Progenitor cell of endocrine pancreas (in vitro differentiated cells): ENCODE measurements around the gene HIRA. TPM values are rescaled to one million over a fixed set of nuclear protein-coding genes. Genes with fewer than 3 reads are reported as not detected.
"Not testable (repeated sequence)": the region's sequence is repeated elsewhere in the genome, so short reads cannot be mapped to it uniquely, and the experiment has no call there.

Experiments used
- DNase-seq: peaks from one replicate; pipeline ENCODE4 v3.0.0; 2021; ENCODE audit warnings: low spot score; ENCODE audit not compliant: unreplicated experiment
- H3K27ac Mint-ChIP-seq: 2 replicates; pipeline ENCODE4 v1.8.0; 2021; ENCODE audit warnings: mild to moderate bottlenecking, moderate library complexity, mixed read lengths
- H3K27me3 Mint-ChIP-seq: 2 replicates; pipeline ENCODE4 v1.8.0; 2021; ENCODE audit warnings: mixed read lengths
- H3K36me3 Mint-ChIP-seq: 2 replicates; pipeline ENCODE4 v1.8.0; 2022; ENCODE audit warnings: mixed read lengths; ENCODE audit not compliant: insufficient read depth
- H3K4me1 Mint-ChIP-seq: 2 replicates; pipeline ENCODE4 v1.8.0; 2021; ENCODE audit warnings: low read depth, mixed read lengths
- H3K4me3 Mint-ChIP-seq: 2 replicates; pipeline ENCODE4 v1.8.0; 2021; ENCODE audit warnings: low read depth, mild to moderate bottlenecking, moderate library complexity, mixed read lengths
- H3K9me3 Mint-ChIP-seq: 2 replicates; pipeline ENCODE4 v1.8.0; 2021; ENCODE audit warnings: low read depth, mixed read lengths
- total RNA-seq: library from RNA; stranded (reverse); gene quantifications from 2 replicates; pipeline ENCODE4 v1.2.1, GENCODE V29; 2021
- TF ChIP-seq, protein P1 (sequence below): fragments of 200-600 bp; sonication (generic); IDR thresholded peaks from one replicate; pipeline ENCODE4 v1.5.0; 2021; ENCODE audit warnings: antibody characterized with exemption, mild to moderate bottlenecking; ENCODE audit not compliant: unreplicated experiment

Gene HIRA
- total RNA-seq, 1 donor from 2014 or later = 45.3 TPM

DNA sequence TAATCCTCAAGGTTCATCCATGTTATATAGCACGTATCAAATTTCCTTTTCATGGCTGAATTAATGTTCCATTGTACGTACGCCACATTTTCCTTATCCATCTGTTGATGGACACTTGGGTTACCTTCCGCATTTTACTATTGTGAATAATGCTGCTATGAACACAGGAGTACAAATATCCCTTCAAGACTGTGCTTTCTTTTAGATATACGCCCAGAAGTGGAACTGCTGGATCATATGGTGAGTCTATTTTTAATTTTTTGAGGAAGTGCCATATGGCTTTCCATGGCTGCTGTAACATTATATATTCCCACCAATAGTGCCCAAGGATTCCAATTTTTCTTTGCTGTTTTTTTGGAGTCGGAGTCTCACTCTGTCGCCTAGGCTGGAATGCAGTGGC lies 6.8 kb upstream of the HIRA start:
- Mint-ChIP-seq H3K27ac (no peak overlapping the region), H3K4me3 (no peak overlapping the region), H3K27me3 (no peaks in the 10 kb centered on the region), H3K9me3 (no peaks in the 10 kb centered on the region), H3K4me1 (peaks cover 2% of the 10 kb centered on the region), H3K36me3 (peaks cover 5% of the 10 kb centered on the region)
- no peak for DNase-seq
- TF ChIP-seq, protein P1, sequence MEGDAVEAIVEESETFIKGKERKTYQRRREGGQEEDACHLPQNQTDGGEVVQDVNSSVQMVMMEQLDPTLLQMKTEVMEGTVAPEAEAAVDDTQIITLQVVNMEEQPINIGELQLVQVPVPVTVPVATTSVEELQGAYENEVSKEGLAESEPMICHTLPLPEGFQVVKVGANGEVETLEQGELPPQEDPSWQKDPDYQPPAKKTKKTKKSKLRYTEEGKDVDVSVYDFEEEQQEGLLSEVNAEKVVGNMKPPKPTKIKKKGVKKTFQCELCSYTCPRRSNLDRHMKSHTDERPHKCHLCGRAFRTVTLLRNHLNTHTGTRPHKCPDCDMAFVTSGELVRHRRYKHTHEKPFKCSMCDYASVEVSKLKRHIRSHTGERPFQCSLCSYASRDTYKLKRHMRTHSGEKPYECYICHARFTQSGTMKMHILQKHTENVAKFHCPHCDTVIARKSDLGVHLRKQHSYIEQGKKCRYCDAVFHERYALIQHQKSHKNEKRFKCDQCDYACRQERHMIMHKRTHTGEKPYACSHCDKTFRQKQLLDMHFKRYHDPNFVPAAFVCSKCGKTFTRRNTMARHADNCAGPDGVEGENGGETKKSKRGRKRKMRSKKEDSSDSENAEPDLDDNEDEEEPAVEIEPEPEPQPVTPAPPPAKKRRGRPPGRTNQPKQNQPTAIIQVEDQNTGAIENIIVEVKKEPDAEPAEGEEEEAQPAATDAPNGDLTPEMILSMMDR = no peak

DNA sequence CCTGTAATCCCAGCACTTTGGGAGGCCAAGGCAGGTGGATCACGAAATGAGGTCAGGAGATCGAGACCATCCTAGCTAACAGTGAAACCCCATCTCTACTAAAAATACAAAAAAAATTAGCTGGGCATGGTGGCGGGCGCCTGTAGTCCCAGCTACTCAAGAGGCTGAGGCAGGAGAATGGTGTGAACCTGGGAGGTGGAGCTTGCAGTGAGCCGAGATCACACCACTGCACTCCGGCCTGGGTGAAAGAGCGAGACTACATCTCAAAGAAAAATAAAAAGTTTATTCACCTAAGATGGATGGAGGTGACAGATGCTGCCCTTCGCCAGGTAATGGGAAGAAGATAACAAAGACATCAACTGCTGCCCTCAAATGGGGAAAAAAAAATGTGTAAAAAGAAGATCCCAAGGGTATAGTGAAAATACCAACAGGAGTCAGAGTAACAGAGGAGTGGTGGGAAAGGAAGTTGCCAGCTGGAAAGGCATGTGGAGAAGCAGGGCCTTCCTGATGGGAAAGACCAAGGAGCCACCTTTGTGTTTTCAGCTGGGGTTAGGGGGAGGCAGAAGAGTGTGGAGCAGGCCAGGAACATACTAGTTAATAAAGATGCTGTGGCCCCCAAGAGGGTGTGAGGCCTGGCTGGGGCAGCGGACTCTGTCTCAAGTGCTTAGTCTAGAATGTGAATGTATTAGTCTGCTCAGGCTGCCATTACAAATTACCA lies 5.1 kb upstream of the HIRA start:
- not testable (repeated sequence) for H3K4me3 Mint-ChIP-seq
- H3K27ac Mint-ChIP-seq = peak overlapping the region; percentile 33

DNA sequence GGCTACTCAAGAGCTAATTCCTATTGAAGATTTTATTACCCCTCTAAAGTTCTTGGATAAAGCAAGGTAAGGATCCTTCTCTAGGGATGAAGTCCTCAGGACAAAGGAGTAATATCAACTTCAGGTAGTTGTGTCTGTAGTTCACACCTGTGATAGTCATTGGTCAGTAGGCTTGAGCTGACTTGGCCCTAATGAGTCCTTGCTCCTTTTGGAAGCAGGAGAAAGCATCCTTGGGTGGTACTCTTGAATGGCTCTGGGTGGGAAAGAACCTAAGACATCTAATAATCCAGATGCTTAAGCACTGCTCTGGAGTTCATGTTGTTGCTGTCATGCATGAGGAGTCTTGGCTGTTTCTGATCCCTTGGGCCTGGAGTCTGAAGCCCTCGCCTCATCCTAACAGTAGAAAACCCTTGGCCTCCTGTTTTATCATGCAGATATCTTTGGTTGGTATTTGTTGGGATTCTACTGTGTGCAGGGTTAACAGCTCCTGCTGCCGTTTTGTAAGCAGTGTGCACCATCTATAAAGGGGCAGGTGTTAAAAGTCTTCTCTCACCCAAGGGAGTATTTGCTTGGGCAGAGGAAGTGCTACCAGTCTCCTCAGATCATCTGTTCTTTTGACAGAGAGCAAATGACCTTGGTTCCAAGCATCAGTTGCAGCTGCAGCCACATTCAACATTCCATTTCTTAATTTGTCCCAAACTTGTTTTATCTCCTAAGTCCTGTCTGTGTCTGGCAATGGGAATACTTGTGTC lies 3.5 kb upstream of the HIRA start:
- Mint-ChIP-seq H3K9me3 (no peaks in the 10 kb centered on the region), H3K27ac (no peak overlapping the region), H3K4me3 (peak overlapping the region; percentile 26), H3K4me1 (peaks cover 14% of the 10 kb centered on the region), H3K27me3 (no peaks in the 10 kb centered on the region), H3K36me3 (peaks cover 5% of the 10 kb centered on the region)
- no peak for DNase-seq
- TF ChIP-seq, protein P1 = no peak

More for the DNA sequence above, 5.1 kb upstream of the HIRA start:
- not testable (repeated sequence) for H3K36me3 Mint-ChIP-seq, H3K9me3 Mint-ChIP-seq, H3K27me3 Mint-ChIP-seq, DNase-seq, H3K4me1 Mint-ChIP-seq

DNA sequence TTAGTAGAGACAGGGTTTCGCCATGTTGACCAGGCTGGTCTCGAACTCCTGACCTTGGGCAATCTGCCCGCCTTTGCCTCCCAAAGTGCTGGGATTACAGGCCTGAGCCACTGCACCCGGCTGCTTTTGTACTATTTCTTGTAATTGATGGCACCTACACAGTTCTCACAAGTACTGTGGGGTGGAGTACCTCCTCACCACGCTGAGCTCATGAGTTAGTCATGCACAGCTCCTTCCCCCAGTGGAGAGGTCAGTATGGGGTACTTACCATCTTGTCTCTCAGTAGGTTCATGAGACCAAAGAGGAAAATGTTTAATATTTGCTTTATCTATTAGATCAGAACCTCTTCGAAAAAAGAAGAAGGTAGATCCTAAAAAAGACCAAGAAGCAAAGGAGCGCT lies 2.9 kb upstream of the HIRA start:
- Mint-ChIP-seq H3K27me3 (no peaks in the 10 kb centered on the region), H3K4me3 (peak overlapping the region; percentile 89), H3K9me3 (no peaks in the 10 kb centered on the region), H3K36me3 (peaks cover 5% of the 10 kb centered on the region), H3K4me1 (peaks cover 20% of the 10 kb centered on the region), H3K27ac (no peak overlapping the region)
- DNase-seq = no peak
- TF ChIP-seq, protein P1 = no peak

DNA sequence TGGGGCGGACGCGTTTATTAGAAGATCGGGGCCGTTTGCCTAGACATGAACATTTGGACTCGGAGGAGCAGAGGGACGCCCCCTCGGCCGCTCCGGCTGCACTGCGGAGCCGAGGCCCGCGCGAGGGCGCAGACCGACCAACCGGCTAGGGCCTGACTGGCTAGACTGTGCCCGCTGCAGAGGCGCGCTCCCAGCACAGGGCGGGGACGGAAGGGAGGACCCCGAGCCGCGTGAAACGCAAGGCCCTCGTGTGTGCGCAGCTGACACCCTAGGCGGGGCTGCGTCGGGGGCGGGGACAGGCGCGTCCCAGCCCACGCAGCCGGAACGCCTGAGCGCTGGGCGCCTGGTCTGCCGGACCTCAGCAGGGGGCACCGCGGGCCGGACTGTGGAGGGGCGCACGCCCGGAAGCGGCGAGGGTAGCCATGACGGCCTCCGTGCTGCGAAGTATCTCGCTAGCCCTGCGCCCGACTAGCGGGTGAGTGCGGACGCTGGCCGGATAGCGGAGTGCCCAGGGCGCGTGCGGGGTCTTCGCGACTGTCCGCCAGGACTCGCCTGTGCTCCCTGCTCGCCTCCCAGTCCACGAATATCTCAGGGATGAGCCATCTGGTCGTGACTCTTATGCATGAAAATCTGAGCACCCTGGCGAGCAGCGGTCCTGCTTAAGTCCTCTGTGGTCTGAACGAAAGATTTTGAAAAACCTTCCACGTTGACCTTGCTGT lies 759 bp upstream of the HIRA start, which contains the start of gene MRPL40:
Gene MRPL40 (plus strand): TSS at position 413 of the 719 bp plus-strand sequence. CDS start 10 bp downstream, at position 423.
- Mint-ChIP-seq H3K36me3 (peaks cover 1% of the 10 kb centered on the region), H3K27me3 (no peaks in the 10 kb centered on the region), H3K9me3 (no peaks in the 10 kb centered on the region), H3K4me3 (peak within 1 kb of the TSS; percentile 89), H3K27ac (peak within 1 kb of the TSS; percentile 96), H3K4me1 (peaks cover 23% of the 10 kb centered on the region)
- TF ChIP-seq, protein P1 = no peak
- DNase-seq = peak; percentile 85
